Upper lobe of left lung (tissue), 6 donors: Measurements from ENCODE around the gene KIAA0232. TPM values are rescaled to one million over a fixed set of nuclear protein-coding genes. Genes with fewer than 3 reads are reported as not detected.

Experiments used
- ATAC-seq, 2 donors: fragments of 200-7000 bp; cut with Tn5 transposase; one replicate each; pipeline ENCODE4 v1.9.1; 2022; ENCODE audit warnings: mild to moderate bottlenecking in 2 of 2, moderate library complexity in 2 of 2; ENCODE audit not compliant: low FRiP score in 2 of 2
- DNase-seq, 2 donors: peaks; one replicate each; pipeline ENCODE4 v3.0.0-alpha.2; 2019 to 2020
- H3K27ac ChIP-seq, 4 donors: fragments of 200-600 bp; sonication (generic); one replicate each; pipeline ENCODE4 v1.5.1; 2016 to 2019
- H3K27me3 ChIP-seq, 4 donors: fragments of 200-600 bp; sonication (generic); one replicate each; pipeline ENCODE4 v1.5.1; 2017 to 2019
- H3K36me3 ChIP-seq, 4 donors: fragments of 200-600 bp; sonication (generic); one replicate each; pipeline ENCODE4 v1.5.1; 2016 to 2019
- H3K4me1 ChIP-seq, 4 donors: fragments of 200-600 bp; sonication (generic); one replicate each; pipeline ENCODE4 v1.5.1; 2018 to 2019
- H3K4me3 ChIP-seq, 4 donors: fragments of 200-600 bp; sonication (generic); one replicate each; pipeline ENCODE4 v1.5.1; 2017 to 2019; ENCODE audit warnings: mild to moderate bottlenecking in 2 of 4, moderate library complexity in 1 of 4
- H3K9me3 ChIP-seq, 4 donors: fragments of 200-600 bp; sonication (generic); one replicate each; pipeline ENCODE4 v1.5.1; 2018 to 2019
- CTCF ChIP-seq, 6 experiments: fragments of 450-650 bp in 4 of 6; fragments of 200-600 bp in 2 of 6; sonication (generic) in 2 of 6; IDR thresholded peaks; one replicate each; pipeline ENCODE4 v1.5.1; 2016 to 2019; ENCODE audit warnings: antibody characterized with exemption in 6 of 6
- EP300 ChIP-seq, 4 donors: sonication (generic); formaldehyde crosslinking; IDR thresholded peaks; one replicate each; pipeline ENCODE4 v1.5.1; 2017; ENCODE audit warnings: antibody characterized with exemption in 4 of 4, control low read depth in 2 of 4
- POLR2A ChIP-seq, 4 donors: fragments of 450-650 bp; IDR thresholded peaks; one replicate each; pipeline ENCODE4 v1.5.1; 2016 to 2017; ENCODE audit warnings: antibody characterized with exemption in 4 of 4, mild to moderate bottlenecking in 2 of 4
- POLR2AphosphoS5 ChIP-seq, 2 donors: sonication (generic); formaldehyde crosslinking; IDR thresholded peaks; one replicate each; pipeline ENCODE4 v1.5.1; 2017; ENCODE audit warnings: antibody characterized with exemption in 2 of 2
- WGBS, 2 donors: methylation state at CpG; one replicate each; pipeline ENCODE4 v1.1.5; 2017 to 2018; 5-methylcytosine and 5-hydroxymethylcytosine counted together
- total RNA-seq, 6 donors: library from RNA; depleted of rRNA in 4 of 6; stranded (reverse); fragments of >200 nt in 4 of 6; gene quantifications; one replicate each; pipeline versions ENCODE4 v1.1.0 to v1.2.1, GENCODE V29; 2016 to 2021
- donor health status: DM: no; HTN: no; CAD: no; lungs with moderate emphysema.
- donor health status: DM: no; HTN: yes; CAD: no; lungs with severe emphysema.

Gene KIAA0232
- total RNA-seq, 6 donors from 2014 or later: 22.6 to 45.0 (median 24.4) TPM

DNA sequence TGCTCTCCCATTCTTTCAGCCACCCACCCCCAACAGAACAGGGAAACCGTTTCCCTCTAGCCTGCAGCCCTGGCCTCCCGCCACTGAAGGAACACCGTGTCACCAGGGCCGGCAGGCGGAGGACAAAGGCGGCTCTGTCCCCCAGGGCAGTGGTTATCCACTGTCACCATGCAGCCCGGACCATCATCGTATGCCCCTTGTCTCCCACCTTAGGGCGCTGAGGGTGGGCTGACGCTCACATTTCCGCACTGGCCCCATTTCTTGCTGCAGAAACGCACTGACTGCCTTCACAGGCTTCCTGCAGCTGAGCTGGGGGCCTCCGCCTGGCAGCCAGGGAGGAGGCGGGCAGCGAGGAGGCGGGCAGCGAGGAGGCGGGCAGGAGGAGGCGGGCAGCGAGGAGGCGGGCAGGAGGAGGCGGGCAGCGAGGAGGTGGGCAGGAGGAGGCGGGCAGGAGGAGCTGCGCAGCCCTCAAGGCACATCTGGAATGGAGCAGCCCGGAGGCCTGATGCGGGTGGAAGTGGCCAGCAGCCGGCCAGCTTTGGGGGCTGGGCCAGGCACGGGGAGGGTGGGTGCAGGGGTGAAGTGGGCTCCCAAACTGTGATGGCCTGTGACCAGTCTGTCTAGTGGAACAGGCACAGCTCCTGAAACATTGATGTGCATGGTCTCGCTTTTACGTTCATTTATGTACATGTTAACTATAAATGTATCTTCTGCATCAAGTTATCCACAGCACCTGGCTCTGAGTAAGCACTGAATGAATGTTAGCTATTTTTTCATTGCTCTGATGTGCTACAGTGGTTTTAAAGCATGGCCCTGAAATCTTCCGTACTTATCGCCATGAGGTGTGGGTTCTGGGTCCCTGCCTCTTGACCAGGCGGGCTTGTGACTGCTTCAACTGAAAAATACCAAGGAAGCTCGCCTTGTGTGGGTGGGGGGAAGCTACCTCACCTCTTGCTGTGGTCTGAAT is 20.6 kb upstream of the KIAA0232 start:
- 82 to 83% methylated on average over 30 to 35 of the region's 35 CpGs for WGBS, 2 donors
- Histone ChIP-seq H3K4me1 (no peaks in the 10 kb centered on the region), H3K27ac (no peak overlapping the region), H3K9me3 (no peaks in the 10 kb centered on the region), H3K4me3 (no peak overlapping the region), H3K36me3 (no peaks in the 10 kb centered on the region), H3K27me3 (no peaks in the 10 kb centered on the region)
- DNase-seq (peak in 1 of 2 donors; percentile 57), ATAC-seq (no peak)
- TF ChIP-seq POLR2A (IDR thresholded peaks at IDR 0.05) (no peak), EP300 (IDR thresholded peaks at IDR 0.05) (no peak), POLR2AphosphoS5 (IDR thresholded peaks at IDR 0.05) (no peak), CTCF (IDR thresholded peaks at IDR 0.05) (no peak)

- no peaks in the 10 kb centered on the region for H3K9me3 ChIP-seq
- H3K27ac ChIP-seq: no peak overlapping the region
- ATAC-seq (no peak), DNase-seq (peak in 1 of 2 donors; percentile 36)
- no peaks in the 10 kb centered on the region for H3K27me3 ChIP-seq
- H3K4me3 ChIP-seq: no peak overlapping the region
- H3K36me3 ChIP-seq: no peaks in the 10 kb centered on the region
- no peak for TF ChIP-seq CTCF (IDR thresholded peaks at IDR 0.05)
- no peak for TF ChIP-seq EP300 (IDR thresholded peaks at IDR 0.05)
- TF ChIP-seq POLR2AphosphoS5 (IDR thresholded peaks at IDR 0.05): no peak
- no peak for TF ChIP-seq POLR2A (IDR thresholded peaks at IDR 0.05)
- H3K4me1 ChIP-seq: peaks cover 0 to 4% (median 0%) of the 10 kb centered on the region in 4 donors
- WGBS, 2 donors: 75 to 76% methylated on average over 16 of the region's 16 CpGs
These were observed 19.1 kb upstream of the KIAA0232 start for GRCh38 chr4:6763330-6763851.

- no peak for ATAC-seq
- no peaks in the 10 kb centered on the region for H3K36me3 ChIP-seq
- DNase-seq: no peak
- WGBS, 2 donors: 85 to 86% methylated on average over 11 of the region's 11 CpGs
- H3K4me3 ChIP-seq: no peak overlapping the region
- H3K27ac ChIP-seq: no peak overlapping the region
- peaks cover 0 to 5% (median 0%) of the 10 kb centered on the region in 4 donors for H3K4me1 ChIP-seq
- H3K27me3 ChIP-seq: no peaks in the 10 kb centered on the region
- TF ChIP-seq EP300 (IDR thresholded peaks at IDR 0.05) (no peak), POLR2AphosphoS5 (IDR thresholded peaks at IDR 0.05) (no peak), CTCF (IDR thresholded peaks at IDR 0.05) (no peak), POLR2A (IDR thresholded peaks at IDR 0.05) (no peak)
- H3K9me3 ChIP-seq: no peaks in the 10 kb centered on the region
These were observed 17.4 kb upstream of the KIAA0232 start for GRCh38 chr4:6764976-6765620.

- Histone ChIP-seq H3K9me3 (no peaks in the 10 kb centered on the region), H3K27ac (no peak overlapping the region), H3K4me1 (peaks cover 0 to 5% (median 0%) of the 10 kb centered on the region in 4 donors), H3K36me3 (no peaks in the 10 kb centered on the region), H3K4me3 (no peak overlapping the region), H3K27me3 (no peaks in the 10 kb centered on the region)
- DNase-seq: no peak
- TF ChIP-seq POLR2A (IDR thresholded peaks at IDR 0.05) (no peak), POLR2AphosphoS5 (IDR thresholded peaks at IDR 0.05) (no peak), EP300 (IDR thresholded peaks at IDR 0.05) (no peak), CTCF (IDR thresholded peaks at IDR 0.05) (no peak)
- no peak for ATAC-seq
- WGBS, 2 donors: 93 to 97% methylated on average over 2 of the region's 2 CpGs
These were observed 16.8 kb upstream of the KIAA0232 start for GRCh38 chr4:6765703-6766102.
